ENCODE measurements around the gene SLCO3A1.
A peak's percentile ranks its signal among the peaks of the same experiment; 100 is the strongest.

DNA sequence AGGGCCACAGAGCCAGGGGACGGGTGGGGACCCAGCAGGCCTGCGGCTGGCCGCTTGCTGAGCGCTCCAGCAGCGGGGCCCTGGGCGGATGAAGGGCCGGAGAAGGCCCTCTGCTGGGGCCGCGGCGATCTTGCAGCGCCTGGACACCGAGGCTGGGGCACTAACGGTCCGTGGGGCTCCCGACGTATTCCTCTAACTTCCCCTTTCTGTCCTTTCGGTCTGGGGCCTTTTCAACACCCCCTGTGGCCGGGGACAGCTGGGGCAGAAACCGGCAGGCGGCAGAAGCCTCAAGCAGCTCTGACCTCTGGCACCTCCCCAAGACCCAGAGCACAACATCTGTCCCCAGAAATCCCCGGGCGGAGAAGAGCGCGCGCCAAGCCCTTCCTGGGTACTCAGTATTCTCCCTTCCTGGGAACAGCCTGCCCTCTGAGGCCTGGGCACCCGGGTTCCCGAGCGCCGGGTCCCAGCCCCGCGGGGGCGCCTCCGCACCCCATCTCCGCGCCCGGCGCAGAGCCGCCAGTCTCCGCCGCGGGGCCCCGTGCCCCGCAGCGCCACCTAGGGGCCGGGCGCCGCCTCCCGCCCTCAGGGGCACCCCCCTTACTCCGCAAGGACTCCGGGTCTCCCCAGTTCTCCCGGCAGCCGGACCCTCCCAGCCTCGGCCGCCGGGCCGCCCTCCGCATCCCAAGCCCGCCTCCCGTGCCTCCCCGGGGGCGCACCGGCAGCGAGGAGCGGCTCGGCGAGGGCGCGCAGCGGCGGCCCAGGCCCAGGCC, 582 bp upstream of the SLCO3A1 start:
- TF ChIP-seq CTCF (IDR thresholded peaks at IDR 0.05) = peak; percentile 39 to 95 (median 86)
- no peak for TF ChIP-seq POLR2A (IDR thresholded peaks at IDR 0.05)
